ENCODE data around the gene RIC1. TPM values are rescaled to one million over a fixed set of nuclear protein-coding genes. Genes with fewer than 3 reads are reported as not detected.

Gene RIC1
- total and polyA plus RNA-seq, 2 of the 8 experiments (the other 6 are each of a cell fraction or from before 2014, with no cell fraction given), result 10.7 to 24.5 TPM

- TF ChIP-seq CHD7 (IDR thresholded peaks at IDR 0.05; ENCODE audit: insufficient replicate concordance, low read length) (no peak), SP1 (IDR thresholded peaks at IDR 0.05; ENCODE audit: low read depth, low read length) (no peak), POU5F1 (IDR thresholded peaks at IDR 0.05; ENCODE audit: low read depth, low read length) (no peak), POLR2A (IDR thresholded peaks at IDR 0.05; ENCODE audit: control extremely low read depth in 1 of 2, low read depth in 2 of 2, low read length in 2 of 2) (no peak), HDAC6 (IDR thresholded peaks at IDR 0.05; ENCODE audit: low read depth, low read length) (no peak), CBX8 (IDR thresholded peaks at IDR 0.05; ENCODE audit: borderline replicate concordance, low read depth, low read length) (no peak), CEBPB (IDR thresholded peaks at IDR 0.05; ENCODE audit: low read depth, low read length) (no peak), TAF1 (IDR thresholded peaks at IDR 0.05; ENCODE audit: low read depth, low read length) (no peak), MAX (IDR thresholded peaks at IDR 0.05) (no peak)
Measured at GRCh38 chr9:5596173-5596572, 32.7 kb upstream of the RIC1 start (continued).
